Neutrophil (primary cell): ENCODE data around the gene BPTF.
A peak's percentile ranks its signal among the peaks of the same experiment; 100 is the strongest.
"Not testable (repeated sequence)": the region's sequence is repeated elsewhere in the genome, so short reads cannot be mapped to it uniquely, and the experiment has no call there.

Experiments
- H3K27ac ChIP-seq: fragments of 200-600 bp; sonication (generic); 2 replicates; pipeline ENCODE4 v1.5.1; 2016; ENCODE audit warnings: mild to moderate bottlenecking, moderate library complexity
- H3K27me3 ChIP-seq: fragments of 200-600 bp; sonication (generic); 2 replicates; pipeline ENCODE4 v1.6.0; 2016; ENCODE audit warnings: mild to moderate bottlenecking
- H3K36me3 ChIP-seq: fragments of 200-600 bp; sonication (generic); 2 replicates; pipeline ENCODE4 v1.5.1; 2017
- H3K4me1 ChIP-seq, 2 experiments: fragments of 200-600 bp in 1 of 2; sonication (generic) in 1 of 2; 1 replicate in 1 of 2; 2 replicates in 1 of 2; pipeline versions ENCODE4 v1.5.1 to v1.6.1; 2013 to 2016; ENCODE audit warnings: low read depth in 1 of 2, low read length in 1 of 2, mild to moderate bottlenecking in 1 of 2, moderate library complexity in 1 of 2; ENCODE audit not compliant: control insufficient read depth in 1 of 2, insufficient read depth in 1 of 2
- H3K4me3 ChIP-seq, 2 experiments: fragments of 200-600 bp in 1 of 2; sonication (generic) in 1 of 2; 1 replicate in 1 of 2; 2 replicates in 1 of 2; pipeline ENCODE4 v1.5.1; 2013 to 2016; ENCODE audit warnings: low read depth in 1 of 2, low read length in 1 of 2, mild to moderate bottlenecking in 1 of 2, moderate library complexity in 1 of 2
- H3K9me3 ChIP-seq: fragments of 200-600 bp; sonication (generic); 2 replicates; pipeline ENCODE4 v1.5.1; 2016
- CTCF ChIP-seq: fragments of 200-600 bp; sonication (generic); IDR thresholded peaks from 2 replicates; pipeline ENCODE4 v1.5.1; 2016; ENCODE audit warnings: antibody characterized with exemption

The BPTF gene

GRCh38 chr17:67818110-67819002 is 6.9 kb upstream of the BPTF start:
- no peak for TF ChIP-seq CTCF
- no peak overlapping the region for H3K27ac ChIP-seq
- H3K4me3 ChIP-seq: no peak overlapping the region
- H3K4me1 ChIP-seq: no peaks in the 10 kb centered on the region
- no peaks in the 10 kb centered on the region for H3K9me3 ChIP-seq
- no peaks in the 10 kb centered on the region for H3K36me3 ChIP-seq
- H3K27me3 ChIP-seq: peaks cover 16% of the 10 kb centered on the region

- H3K27ac ChIP-seq: no peak overlapping the region
- H3K36me3 ChIP-seq: no peaks in the 10 kb centered on the region
- peaks cover 29% of the 10 kb centered on the region for H3K27me3 ChIP-seq
- no peak for TF ChIP-seq CTCF
- H3K9me3 ChIP-seq: no peaks in the 10 kb centered on the region
- H3K4me3 ChIP-seq: no peak overlapping the region
- peaks cover 0 to 4% of the 10 kb centered on the region in 2 experiments for H3K4me1 ChIP-seq
Observed at GRCh38 chr17:67819722-67820121, 5.6 kb upstream of the BPTF start.

GRCh38 chr17:67821871-67822367 is 3.4 kb upstream of the BPTF start:
- Histone ChIP-seq H3K27ac (no peak overlapping the region), H3K4me3 (no peak overlapping the region), H3K4me1 (peaks cover 4 to 12% of the 10 kb centered on the region in 2 experiments), H3K36me3 (no peaks in the 10 kb centered on the region), H3K27me3 (peaks cover 33% of the 10 kb centered on the region), H3K9me3 (no peaks in the 10 kb centered on the region)
- no peak for TF ChIP-seq CTCF

GRCh38 chr17:67825627-67826601 is 611 bp downstream of the BPTF start:
- peak overlapping the region; percentile 86 to 87 for H3K4me3 ChIP-seq
- H3K27me3 ChIP-seq: peaks cover 33% of the 10 kb centered on the region
- peak overlapping the region; percentile 93 for H3K27ac ChIP-seq
- not testable (repeated sequence) for H3K36me3 ChIP-seq, H3K9me3 ChIP-seq
- peaks cover 28 to 29% of the 10 kb centered on the region in 2 experiments for H3K4me1 ChIP-seq

- Histone ChIP-seq H3K9me3 (no peaks in the 10 kb centered on the region), H3K4me1 (peaks cover 28 to 29% of the 10 kb centered on the region in 2 experiments), H3K36me3 (no peaks in the 10 kb centered on the region), H3K27ac (no peak overlapping the region), H3K27me3 (peaks cover 7% of the 10 kb centered on the region), H3K4me3 (no peak overlapping the region)
- TF ChIP-seq CTCF: no peak
Observed at GRCh38 chr17:67829331-67829730, 4.0 kb downstream of the BPTF start.
